H1 (cell line): ENCODE data around the gene DPF3. TPM values are rescaled to one million over a fixed set of nuclear protein-coding genes. Genes with fewer than 3 reads are reported as not detected.

Source experiments
- CTCF ChIA-PET: fragments of 300-600 bp; sonication (Branson Sonifier 250); formaldehyde crosslinking; loops from one replicate; lab custom pipeline; 2021; ENCODE audit not compliant: partially characterized antibody; lab: Charles Lee
- POLR2A ChIA-PET: fragments of 300-600 bp; sonication (Branson Sonifier 250); formaldehyde crosslinking; loops from one replicate; lab custom pipeline; 2021; ENCODE audit warnings: inconsistent platforms; ENCODE audit not compliant: partially characterized antibody; lab: Charles Lee
- DNase-seq, 2 experiments: peaks; one replicate each; pipeline versions ENCODE4 v3.0.0 to v3.0.0-alpha.2; 2010 to 2022; ENCODE audit warnings: low spot score in 2 of 2, low read depth in 1 of 2, mixed read lengths in 1 of 2
- FAIRE-seq: peaks from 2 replicates; lab custom pipeline; 2011; peaks lifted over from hg19 to GRCh38; lab: Jason Lieb, UNC
- H2AFZ ChIP-seq: 2 replicates; pipeline ENCODE4 v1.8.1; 2012; ENCODE audit warnings: low read length, inconsistent platforms
- H2AK5ac ChIP-seq: 2 replicates; pipeline ENCODE4 v1.6.1; 2013; ENCODE audit warnings: low read depth, low read length
- H2BK120ac ChIP-seq: replicated peaks from 2 replicates; pipeline ENCODE3; 2013; ENCODE audit warnings: low read depth, low read length, inconsistent platforms
- H2BK12ac ChIP-seq: 2 replicates; pipeline ENCODE4 v1.6.1; 2013; ENCODE audit warnings: low read depth, low read length
- H2BK15ac ChIP-seq: 2 replicates; pipeline ENCODE4 v1.6.1; 2013; ENCODE audit warnings: low read length
- H2BK20ac ChIP-seq: 2 replicates; pipeline ENCODE4 v1.6.1; 2013; ENCODE audit warnings: low read length
- H2BK5ac ChIP-seq: 2 replicates; pipeline ENCODE4 v1.6.1; 2013; ENCODE audit warnings: low read depth, low read length
- H3K14ac ChIP-seq: 2 replicates; pipeline ENCODE4 v1.6.1; 2013; ENCODE audit warnings: inconsistent platforms; ENCODE audit not compliant: insufficient read length
- H3K18ac ChIP-seq: 2 replicates; pipeline ENCODE4 v1.6.1; 2013; ENCODE audit warnings: low read length; ENCODE audit errors: extremely low read depth
- H3K23ac ChIP-seq: 2 replicates; pipeline ENCODE4 v1.6.1; 2013; ENCODE audit warnings: inconsistent platforms; ENCODE audit not compliant: insufficient read length
- H3K23me2 ChIP-seq: 2 replicates; pipeline ENCODE4 v1.6.1; 2013; ENCODE audit warnings: low read depth, low read length
- H3K27ac ChIP-seq: 2 replicates; pipeline ENCODE4 v1.6.1; 2011; ENCODE audit warnings: low read depth, low read length, inconsistent platforms
- H3K27me3 ChIP-seq, 4 experiments: replicated peaks in 1 of 4; 1 replicate in 1 of 4; 2 replicates in 3 of 4; pipeline versions ENCODE4 v1.6.1 to v1.8.1; 2011 to 2013; ENCODE audit warnings: low read length in 3 of 4, mild to moderate bottlenecking in 3 of 4, inconsistent platforms in 2 of 4, mixed read lengths in 2 of 4, moderate library complexity in 1 of 4; ENCODE audit not compliant: control insufficient read depth in 3 of 4, insufficient read depth in 3 of 4; ENCODE audit errors: extremely low read depth in 1 of 4
- H3K36me3 ChIP-seq, 4 experiments: 2 replicates each; pipeline versions ENCODE4 v1.6.1 to v1.8.1; 2011 to 2013; ENCODE audit warnings: mild to moderate bottlenecking in 4 of 4, low read length in 3 of 4, moderate library complexity in 2 of 4, control low read depth in 1 of 4, inconsistent platforms in 1 of 4; ENCODE audit not compliant: insufficient read depth in 4 of 4, control insufficient read depth in 2 of 4
- H3K4ac ChIP-seq: replicated peaks from 2 replicates; pipeline ENCODE3; 2013; ENCODE audit warnings: low read length, low read depth, mixed read lengths, inconsistent platforms; ENCODE audit not compliant: insufficient read length
- H3K4me1 ChIP-seq, 4 experiments: replicated peaks in 1 of 4; 1 replicate in 1 of 4; 2 replicates in 3 of 4; pipeline versions ENCODE4 v1.6.1 to v1.8.1; 2011 to 2013; ENCODE audit warnings: low read length in 3 of 4, inconsistent platforms in 2 of 4, mixed read lengths in 1 of 4; ENCODE audit not compliant: insufficient read depth in 4 of 4, control insufficient read depth in 3 of 4
- H3K4me2 ChIP-seq, 2 experiments: 2 replicates each; pipeline versions ENCODE4 v1.6.1 to v1.8.1; 2011 to 2013; ENCODE audit warnings: low read depth in 2 of 2, low read length in 2 of 2, control low read depth in 1 of 2, inconsistent platforms in 1 of 2, mild to moderate bottlenecking in 1 of 2; ENCODE audit not compliant: insufficient read depth in 1 of 2
- H3K4me3 ChIP-seq, 4 experiments: fragments of 200-600, 300-600 bp in 1 of 4; sonication (generic), shearing (Covaris generic), sonication (Bioruptor Twin) in 1 of 4; 2 replicates each; pipeline versions ENCODE4 v1.5.1 to v1.8.1; 2011 to 2016; ENCODE audit warnings: low read length in 4 of 4, low read depth in 3 of 4, control low read depth in 2 of 4, inconsistent platforms in 2 of 4, mild to moderate bottlenecking in 2 of 4, mixed read lengths in 1 of 4, moderate library complexity in 1 of 4; ENCODE audit not compliant: insufficient read depth in 2 of 4; ENCODE audit errors: extremely low read depth in 1 of 4
- H3K56ac ChIP-seq: replicated peaks from 2 replicates; pipeline ENCODE3; 2013; ENCODE audit warnings: low read depth, mild to moderate bottlenecking, mixed read lengths, low read length, inconsistent platforms; ENCODE audit not compliant: insufficient read length
- H3K79me1 ChIP-seq: 2 replicates; pipeline ENCODE4 v1.6.1; 2013; ENCODE audit warnings: low read depth, low read length, control low read depth
- H3K79me2 ChIP-seq, 2 experiments: 2 replicates each; pipeline versions ENCODE4 v1.6.1 to v1.8.1; 2012 to 2013; ENCODE audit warnings: low read length in 2 of 2, mild to moderate bottlenecking in 2 of 2, inconsistent platforms in 1 of 2; ENCODE audit not compliant: insufficient read depth in 2 of 2, control insufficient read depth in 1 of 2
- H3K9ac ChIP-seq, 4 experiments: replicated peaks in 1 of 4; 1 replicate in 1 of 4; 2 replicates in 3 of 4; pipeline versions ENCODE4 v1.6.1 to v1.8.1; 2011 to 2013; ENCODE audit warnings: low read depth in 3 of 4, low read length in 3 of 4, control low read depth in 2 of 4, mild to moderate bottlenecking in 2 of 4, moderate library complexity in 2 of 4, inconsistent platforms in 1 of 4; ENCODE audit errors: extremely low read depth in 1 of 4
- H3K9me3 ChIP-seq, 2 experiments: 2 replicates each; pipeline versions ENCODE4 v1.6.1 to v1.8.1; 2012 to 2013; ENCODE audit warnings: mild to moderate bottlenecking in 2 of 2, moderate library complexity in 2 of 2, control low read depth in 1 of 2, inconsistent platforms in 1 of 2, low read depth in 1 of 2, low read length in 1 of 2, mixed read lengths in 1 of 2; ENCODE audit not compliant: insufficient read depth in 2 of 2
- H4K20me1 ChIP-seq, 2 experiments: replicated peaks in 1 of 2; 2 replicates each; pipeline versions ENCODE3 to v1.8.1; 2011 to 2013; ENCODE audit warnings: inconsistent platforms in 2 of 2, low read length in 2 of 2, mild to moderate bottlenecking in 1 of 2; ENCODE audit not compliant: insufficient read depth in 2 of 2, control insufficient read depth in 1 of 2
- H4K5ac ChIP-seq: 2 replicates; pipeline ENCODE4 v1.6.1; 2013; ENCODE audit warnings: low read length, low read depth, mixed read lengths, inconsistent platforms; ENCODE audit not compliant: insufficient read length
- H4K8ac ChIP-seq: 2 replicates; pipeline ENCODE4 v1.8.0; 2013; ENCODE audit warnings: mild to moderate bottlenecking, moderate library complexity, low read length, inconsistent platforms; ENCODE audit not compliant: insufficient read depth; ENCODE audit errors: extremely low read depth
- H4K91ac ChIP-seq: replicated peaks from 2 replicates; pipeline ENCODE3; 2013; ENCODE audit warnings: low read length, mixed read lengths, inconsistent platforms; ENCODE audit not compliant: insufficient read length
- ATF2 ChIP-seq: IDR thresholded peaks from 2 replicates; pipeline ENCODE4 v1.6.1; 2012; ENCODE audit warnings: low read length, inconsistent platforms
- WGBS, 2 experiments: shearing (Covaris generic) in 1 of 2; methylation state at CpG; one replicate each; pipeline versions ENCODE4 v1.1.6 to v1.1.7; 2013 to 2015; ENCODE audit warnings: low lambda C conversion rate in 2 of 2, mixed read lengths in 2 of 2, inconsistent platforms in 1 of 2, low coverage in 1 of 2, missing lambda C conversion rate in 1 of 2; ENCODE audit not compliant: insufficient replicate concordance in 2 of 2, insufficient coverage in 1 of 2, insufficient read length in 1 of 2; ENCODE audit errors: extremely low coverage in 1 of 2, missing lambda C conversion rate in 1 of 2; 5-methylcytosine and 5-hydroxymethylcytosine counted together
- polyA plus RNA-seq, 7 experiments: library from polyadenylated mRNA; depleted of rRNA in 3 of 7; stranded (reverse) in 5 of 7; unstranded in 2 of 7; fragments of >200 nt in 5 of 7; fragments of 200-250 nt in 2 of 7; gene quantifications; 1 replicate in 5 of 7; 2 replicates in 1 of 7; 4 replicates in 1 of 7; pipeline versions ENCODE4 v1.2.1 to v1.2.3, GENCODE V29; 2011 to 2013; ENCODE audit warnings: missing spikeins in 2 of 7, mixed read lengths in 2 of 7
- total RNA-seq: library from RNA; stranded (reverse); fragmentation: NEBNext Ultra II Directional; extraction: Animal tissue kit (Norgen Biotek cat#: 25700); gene quantifications from 2 replicates; pipeline ENCODE4 v1.2.1, GENCODE V29; 2021

Gene DPF3
- total and polyA plus RNA-seq, 2 of the 8 experiments (the other 6 are each of a cell fraction or from before 2014, with no cell fraction given), result 0.19 TPM; not detected in 1

- no peaks in the 10 kb centered on the region for H3K79me2 ChIP-seq
Measured at GRCh38 chr14:72743626-72744025, 150.3 kb downstream of the DPF3 start.

More at GRCh38 chr14:72743626-72744025, 150.3 kb downstream of the DPF3 start:
- Histone ChIP-seq H3K56ac (no peak overlapping the region), H3K14ac (no peak overlapping the region), H3K27me3 (no peaks in the 10 kb centered on the region), H2AK5ac (no peak overlapping the region), H3K36me3 (no peaks in the 10 kb centered on the region), H3K27ac (no peak overlapping the region), H4K5ac (no peak overlapping the region), H3K4me3 (no peak overlapping the region), H4K20me1 (no peaks in the 10 kb centered on the region), H3K23ac (no peak overlapping the region), H3K9ac (no peak overlapping the region), H3K18ac (no peak overlapping the region), H3K4ac (no peak overlapping the region), H4K91ac (no peak overlapping the region), H2BK5ac (no peak overlapping the region), H3K4me2 (no peak overlapping the region), H3K4me1 (peaks cover 0 to 10% (median 1%) of the 10 kb centered on the region in 4 experiments; a peak in 3 of 7 replicates), H3K9me3 (peaks cover 0 to 3% of the 10 kb centered on the region in 2 experiments; a peak in 1 of 4 replicates), H2BK120ac (no peak overlapping the region), H3K23me2 (no peaks in the 10 kb centered on the region), H2BK20ac (no peak overlapping the region), H2AFZ (no peak overlapping the region), H2BK12ac (no peak overlapping the region), H2BK15ac (no peak overlapping the region), H3K79me1 (no peaks in the 10 kb centered on the region), H4K8ac (no peak overlapping the region)
- ChIA-PET POLR2A (no interaction called here), CTCF (interaction anchor here (0.7 kb wide), 1 partner anchor 127 kb away, joined by 4 read pairs; no protein-coding TSS in a partner anchor)
- 80% methylated on average over 2 of the region's 2 CpGs; no CpG with 5 or more reads in 1 of the 2 experiments for whole genome bisulfite sequencing, 2 experiments
- peak in 1 of 2 experiments; percentile 27 for DNase-seq
- TF ChIP-seq ATF2, result no peak
- FAIRE-seq, result no peak
